ENCODE data around the gene RNF187. TPM values are rescaled to one million over a fixed set of nuclear protein-coding genes. Genes with fewer than 3 reads are reported as not detected.

The RNF187 gene
- polyA plus RNA-seq, 4 donors, result 25.5 to 46.1 (median 36.7) TPM

DNA sequence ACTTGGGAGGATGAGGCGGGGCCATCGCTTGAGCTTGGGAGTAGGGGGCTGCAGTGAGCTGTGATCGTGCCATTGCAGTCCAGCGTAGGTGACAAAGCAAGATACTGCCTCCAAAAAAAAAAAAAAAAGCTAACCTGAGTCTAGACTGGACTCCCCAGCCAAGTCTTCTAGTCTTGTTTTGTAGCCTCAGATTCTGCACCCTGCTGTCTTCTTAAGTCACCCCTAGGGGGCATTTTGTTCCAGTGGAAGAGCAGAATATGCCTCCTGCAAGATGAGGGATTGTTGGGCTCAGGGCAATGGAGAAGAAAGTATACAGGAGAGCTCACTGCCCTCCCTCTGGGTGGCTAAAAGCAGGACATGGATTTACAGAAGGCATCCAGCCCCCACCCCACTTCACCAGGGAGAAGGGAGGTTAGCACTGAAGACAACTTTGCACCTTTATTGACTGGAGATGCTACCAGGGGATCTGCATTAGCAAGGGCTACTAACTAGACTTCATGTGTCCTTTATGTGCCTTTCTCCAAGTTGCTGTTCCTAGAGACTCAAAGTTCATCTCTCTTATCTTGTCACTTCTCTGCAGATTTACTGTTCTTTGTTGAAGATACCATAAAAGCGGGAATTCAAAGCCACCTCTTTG is 15.3 kb upstream of the RNF187 start:
- 47 to 61% (median 60%) methylated on average over 5 of the region's 5 CpGs for WGBS, 3 donors
- no peak for FAIRE-seq

DNA sequence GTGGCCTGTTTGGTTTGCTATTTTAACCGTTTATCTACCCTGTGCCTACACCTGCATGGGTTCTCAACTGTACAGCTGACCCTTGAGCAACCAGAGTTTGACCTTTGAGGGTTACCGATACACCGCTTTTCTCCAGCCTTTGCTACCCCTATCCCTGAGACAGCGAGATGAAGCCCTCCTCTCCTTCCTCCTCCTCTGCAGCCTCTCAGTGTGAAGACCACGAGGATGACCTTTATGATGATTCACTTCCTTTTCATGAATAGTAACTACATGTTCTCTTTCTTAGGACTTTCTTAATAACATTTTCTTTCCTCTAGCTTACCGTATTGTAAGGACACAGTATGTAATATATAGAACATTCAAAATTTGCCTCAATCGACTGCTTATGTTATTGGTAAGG is 14.5 kb upstream of the RNF187 start:
- WGBS, 3 donors, result 58 to 68% (median 58%) methylated on average over 7 of the region's 7 CpGs
- H3K4me1 ChIP-seq (ENCODE audit: control insufficient read depth in 3 of 3, insufficient read depth in 2 of 3, low read depth in 1 of 3, low read length in 2 of 3), result peaks cover 0 to 5% (median 0%) of the 10 kb centered on the region in 3 donors
- H3K27ac ChIP-seq (ENCODE audit: low read depth in 1 of 3, low read length in 2 of 3), result no peak overlapping the region
- H3K36me3 ChIP-seq (ENCODE audit: control insufficient read depth in 3 of 3, insufficient read depth in 2 of 3, low read depth in 1 of 3, low read length in 3 of 3), result no peaks in the 10 kb centered on the region
- H3K4me3 ChIP-seq (ENCODE audit: low read depth in 1 of 3, low read length in 3 of 3), result no peak overlapping the region
- H3K9me3 ChIP-seq (ENCODE audit: control insufficient read depth in 2 of 2, insufficient read depth in 1 of 2, low read depth in 1 of 2, low read length in 1 of 2), result no peaks in the 10 kb centered on the region
- peaks cover 0 to 42% (median 10%) of the 10 kb centered on the region in 3 donors for H3K27me3 ChIP-seq (ENCODE audit: control insufficient read depth in 3 of 3, insufficient read depth in 3 of 3, low read length in 3 of 3)
- DNase-seq (no peak), FAIRE-seq (no peak)

More for the DNA sequence above, 15.3 kb upstream of the RNF187 start:
- H3K4me3 ChIP-seq (ENCODE audit: low read depth in 1 of 3, low read length in 3 of 3), result no peak overlapping the region
- H3K9me3 ChIP-seq (ENCODE audit: control insufficient read depth in 2 of 2, insufficient read depth in 1 of 2, low read depth in 1 of 2, low read length in 1 of 2), result no peaks in the 10 kb centered on the region
- peak; percentile 46 to 57 for DNase-seq
- H3K27ac ChIP-seq (ENCODE audit: low read depth in 1 of 3, low read length in 2 of 3), result no peak overlapping the region
- peaks cover 0 to 49% (median 10%) of the 10 kb centered on the region in 3 donors for H3K27me3 ChIP-seq (ENCODE audit: control insufficient read depth in 3 of 3, insufficient read depth in 3 of 3, low read length in 3 of 3)
- no peaks in the 10 kb centered on the region for H3K36me3 ChIP-seq (ENCODE audit: control insufficient read depth in 3 of 3, insufficient read depth in 2 of 3, low read depth in 1 of 3, low read length in 3 of 3)
- H3K4me1 ChIP-seq (ENCODE audit: control insufficient read depth in 3 of 3, insufficient read depth in 2 of 3, low read depth in 1 of 3, low read length in 2 of 3), result peaks cover 0 to 5% (median 0%) of the 10 kb centered on the region in 3 donors

GRCh38 chr1:228474507-228474906 is 12.7 kb upstream of the RNF187 start:
- FAIRE-seq (no peak), DNase-seq (no peak)
- Histone ChIP-seq H3K27me3 (ENCODE audit: control insufficient read depth in 3 of 3, insufficient read depth in 3 of 3, low read length in 3 of 3) (peaks cover 0 to 24% (median 8%) of the 10 kb centered on the region in 3 donors), H3K36me3 (ENCODE audit: control insufficient read depth in 3 of 3, insufficient read depth in 2 of 3, low read depth in 1 of 3, low read length in 3 of 3) (no peaks in the 10 kb centered on the region), H3K27ac (ENCODE audit: low read depth in 1 of 3, low read length in 2 of 3) (no peak overlapping the region), H3K9me3 (ENCODE audit: control insufficient read depth in 2 of 2, insufficient read depth in 1 of 2, low read depth in 1 of 2, low read length in 1 of 2) (no peaks in the 10 kb centered on the region), H3K4me1 (ENCODE audit: control insufficient read depth in 3 of 3, insufficient read depth in 2 of 3, low read depth in 1 of 3, low read length in 2 of 3) (peaks cover 0 to 10% (median 0%) of the 10 kb centered on the region in 3 donors), H3K4me3 (ENCODE audit: low read depth in 1 of 3, low read length in 3 of 3) (no peak overlapping the region)
- WGBS, 3 donors, result 74 to 95% (median 91%) methylated on average over 3 of the region's 3 CpGs

- H3K9me3 ChIP-seq (ENCODE audit: control insufficient read depth in 2 of 2, insufficient read depth in 1 of 2, low read depth in 1 of 2, low read length in 1 of 2), result no peaks in the 10 kb centered on the region
- peaks cover 0 to 14% (median 2%) of the 10 kb centered on the region in 3 donors for H3K27me3 ChIP-seq (ENCODE audit: control insufficient read depth in 3 of 3, insufficient read depth in 3 of 3, low read length in 3 of 3)
- no peak for DNase-seq
- no peak overlapping the region for H3K27ac ChIP-seq (ENCODE audit: low read depth in 1 of 3, low read length in 2 of 3)
- H3K36me3 ChIP-seq (ENCODE audit: control insufficient read depth in 3 of 3, insufficient read depth in 2 of 3, low read depth in 1 of 3, low read length in 3 of 3), result no peaks in the 10 kb centered on the region
- H3K4me3 ChIP-seq (ENCODE audit: low read depth in 1 of 3, low read length in 3 of 3), result no peak overlapping the region
- WGBS, 3 donors, result 69 to 74% (median 70%) methylated on average over 2 of the region's 2 CpGs
- no peak for FAIRE-seq
- peaks cover 0 to 14% (median 0%) of the 10 kb centered on the region in 3 donors for H3K4me1 ChIP-seq (ENCODE audit: control insufficient read depth in 3 of 3, insufficient read depth in 2 of 3, low read depth in 1 of 3, low read length in 2 of 3)
These were observed 11.4 kb upstream of the RNF187 start for GRCh38 chr1:228475812-228476211.

DNA sequence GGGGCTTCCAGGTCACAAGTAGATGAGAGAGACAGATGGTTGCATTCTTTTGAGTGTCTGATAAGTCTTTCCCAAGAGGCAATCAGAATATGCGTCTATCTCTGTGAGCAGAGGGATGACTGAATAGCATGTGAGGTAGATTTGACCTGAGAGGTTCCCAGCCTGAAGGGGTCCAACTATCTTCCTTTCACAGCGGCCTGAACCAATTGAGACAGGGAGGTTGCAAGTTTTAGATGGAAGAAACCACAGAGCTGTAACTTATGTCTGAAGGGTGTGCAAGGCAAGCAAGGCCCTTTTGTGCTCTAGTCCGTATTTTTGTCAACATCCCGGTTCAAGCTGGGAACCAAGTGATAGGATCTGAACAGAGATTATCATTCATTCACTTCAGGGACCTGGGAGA is 9.9 kb upstream of the RNF187 start:
- no peak overlapping the region for H3K4me3 ChIP-seq (ENCODE audit: low read depth in 1 of 3, low read length in 3 of 3)
- H3K36me3 ChIP-seq (ENCODE audit: control insufficient read depth in 3 of 3, insufficient read depth in 2 of 3, low read depth in 1 of 3, low read length in 3 of 3), result no peaks in the 10 kb centered on the region
- FAIRE-seq, result no peak
- DNase-seq, result no peak
- peaks cover 0 to 2% (median 2%) of the 10 kb centered on the region in 3 donors for H3K27me3 ChIP-seq (ENCODE audit: control insufficient read depth in 3 of 3, insufficient read depth in 3 of 3, low read length in 3 of 3)
- 86 to 91% (median 87%) methylated on average over 4 of the region's 4 CpGs for WGBS, 3 donors
- H3K9me3 ChIP-seq (ENCODE audit: control insufficient read depth in 2 of 2, insufficient read depth in 1 of 2, low read depth in 1 of 2, low read length in 1 of 2), result no peaks in the 10 kb centered on the region
- H3K4me1 ChIP-seq (ENCODE audit: control insufficient read depth in 3 of 3, insufficient read depth in 2 of 3, low read depth in 1 of 3, low read length in 2 of 3), result peaks cover 0 to 9% (median 0%) of the 10 kb centered on the region in 3 donors
- no peak overlapping the region for H3K27ac ChIP-seq (ENCODE audit: low read depth in 1 of 3, low read length in 2 of 3)

- WGBS, 3 donors, result 36 to 41% (median 39%) methylated on average over 4 of the region's 4 CpGs
These were observed 8.9 kb upstream of the RNF187 start for GRCh38 chr1:228478326-228478725.

GRCh38 chr1:228478912-228479711 is 8.1 kb upstream of the RNF187 start:
- H3K9me3 ChIP-seq (ENCODE audit: control insufficient read depth in 2 of 2, insufficient read depth in 1 of 2, low read depth in 1 of 2, low read length in 1 of 2), result no peaks in the 10 kb centered on the region

More at GRCh38 chr1:228478326-228478725, 8.9 kb upstream of the RNF187 start:
- no peaks in the 10 kb centered on the region for H3K36me3 ChIP-seq (ENCODE audit: control insufficient read depth in 3 of 3, insufficient read depth in 2 of 3, low read depth in 1 of 3, low read length in 3 of 3)
- H3K27ac ChIP-seq (ENCODE audit: low read depth in 1 of 3, low read length in 2 of 3), result no peak overlapping the region
- peaks cover 0 to 2% (median 2%) of the 10 kb centered on the region in 3 donors for H3K27me3 ChIP-seq (ENCODE audit: control insufficient read depth in 3 of 3, insufficient read depth in 3 of 3, low read length in 3 of 3)
- FAIRE-seq, result no peak
- DNase-seq, result no peak
- H3K9me3 ChIP-seq (ENCODE audit: control insufficient read depth in 2 of 2, insufficient read depth in 1 of 2, low read depth in 1 of 2, low read length in 1 of 2), result no peaks in the 10 kb centered on the region
- H3K4me3 ChIP-seq (ENCODE audit: low read depth in 1 of 3, low read length in 3 of 3), result no peak overlapping the region
- H3K4me1 ChIP-seq (ENCODE audit: control insufficient read depth in 3 of 3, insufficient read depth in 2 of 3, low read depth in 1 of 3, low read length in 2 of 3), result peaks cover 0 to 9% (median 0%) of the 10 kb centered on the region in 3 donors

DNA sequence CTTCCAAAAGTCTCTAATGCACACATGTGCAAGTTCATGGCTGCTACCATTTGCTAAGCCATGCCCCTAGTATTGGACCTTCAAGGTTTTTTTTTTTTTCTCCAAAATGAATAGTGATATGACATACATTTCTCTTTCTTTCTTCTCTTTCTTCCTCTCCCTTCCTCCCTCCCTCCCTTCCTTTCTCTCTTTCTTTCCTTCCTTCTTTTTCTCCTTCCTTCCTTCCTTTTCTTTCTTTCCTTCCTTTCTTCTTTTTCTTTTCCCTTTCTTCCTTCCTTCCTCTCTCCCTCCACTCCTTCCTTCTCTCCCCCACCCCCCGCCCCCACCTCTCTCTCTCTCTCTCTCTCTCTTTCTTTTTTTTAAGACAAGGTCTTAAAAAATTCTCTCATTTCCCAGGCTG is 3.4 kb upstream of the RNF187 start:
- Histone ChIP-seq H3K36me3 (ENCODE audit: control insufficient read depth in 3 of 3, insufficient read depth in 2 of 3, low read depth in 1 of 3, low read length in 3 of 3) (no peaks in the 10 kb centered on the region), H3K9me3 (ENCODE audit: control insufficient read depth in 2 of 2, insufficient read depth in 1 of 2, low read depth in 1 of 2, low read length in 1 of 2) (no peaks in the 10 kb centered on the region), H3K4me1 (ENCODE audit: control insufficient read depth in 3 of 3, insufficient read depth in 2 of 3, low read depth in 1 of 3, low read length in 2 of 3) (peaks cover 0 to 15% (median 3%) of the 10 kb centered on the region in 3 donors), H3K27me3 (ENCODE audit: control insufficient read depth in 3 of 3, insufficient read depth in 3 of 3, low read length in 3 of 3) (peaks cover 0 to 2% (median 0%) of the 10 kb centered on the region in 3 donors), H3K27ac (ENCODE audit: low read depth in 1 of 3, low read length in 2 of 3) (no peak overlapping the region), H3K4me3 (ENCODE audit: low read depth in 1 of 3, low read length in 3 of 3) (no peak overlapping the region)
- DNase-seq, result no peak
- WGBS, 3 donors, result 96 to 100% (median 100%) methylated on average over 1 of the region's 1 CpG
- FAIRE-seq, result no peak

More at GRCh38 chr1:228478912-228479711, 8.1 kb upstream of the RNF187 start:
- Histone ChIP-seq H3K27ac (ENCODE audit: low read depth in 1 of 3, low read length in 2 of 3) (peak overlapping the region in 2 of 3 donors; percentile 1 to 24), H3K27me3 (ENCODE audit: control insufficient read depth in 3 of 3, insufficient read depth in 3 of 3, low read length in 3 of 3) (peaks cover 0 to 2% (median 2%) of the 10 kb centered on the region in 3 donors), H3K4me1 (ENCODE audit: control insufficient read depth in 3 of 3, insufficient read depth in 2 of 3, low read depth in 1 of 3, low read length in 2 of 3) (peaks cover 0 to 9% (median 0%) of the 10 kb centered on the region in 3 donors), H3K36me3 (ENCODE audit: control insufficient read depth in 3 of 3, insufficient read depth in 2 of 3, low read depth in 1 of 3, low read length in 3 of 3) (no peaks in the 10 kb centered on the region), H3K4me3 (ENCODE audit: low read depth in 1 of 3, low read length in 3 of 3) (no peak overlapping the region)
- DNase-seq (no peak), FAIRE-seq (no peak)
- 53 to 71% (median 56%) methylated on average over 10 of the region's 10 CpGs for WGBS, 3 donors
